Liver (tissue), 9 donors: ENCODE results near the gene ANKRD31. TPM values are rescaled to one million over a fixed set of nuclear protein-coding genes. Genes with fewer than 3 reads are reported as not detected.

Source experiments
- DNase-seq: peaks from one replicate; pipeline ENCODE4 v3.0.0-alpha.2; 2017; ENCODE audit warnings: low spot score
- H3K27ac ChIP-seq, 2 donors: one replicate each; pipeline ENCODE4 v1.7.0; 2013; ENCODE audit warnings: inconsistent platforms in 2 of 2, low read length in 2 of 2, control low read depth in 1 of 2, low read depth in 1 of 2, mild to moderate bottlenecking in 1 of 2
- H3K27me3 ChIP-seq, 4 donors: one replicate each; pipeline versions ENCODE4 v1.6.1 to v1.7.0; 2013; ENCODE audit warnings: low read length in 3 of 4, inconsistent platforms in 1 of 4, mild to moderate bottlenecking in 1 of 4, moderate library complexity in 1 of 4; ENCODE audit not compliant: control insufficient read depth in 4 of 4, insufficient read depth in 4 of 4
- H3K36me3 ChIP-seq, 4 donors: one replicate each; pipeline versions ENCODE4 v1.6.1 to v1.7.0; 2013; ENCODE audit warnings: low read length in 3 of 4, mild to moderate bottlenecking in 3 of 4, low read depth in 1 of 4, moderate library complexity in 1 of 4; ENCODE audit not compliant: control insufficient read depth in 4 of 4, insufficient read depth in 3 of 4
- H3K4me1 ChIP-seq, 4 donors: one replicate each; pipeline versions ENCODE4 v1.6.1 to v1.7.0; 2013; ENCODE audit warnings: low read length in 3 of 4, mild to moderate bottlenecking in 3 of 4, moderate library complexity in 1 of 4; ENCODE audit not compliant: control insufficient read depth in 4 of 4, insufficient read depth in 4 of 4
- H3K4me3 ChIP-seq, 3 donors: one replicate each; pipeline versions ENCODE4 v1.6.1 to v1.7.0; 2013; ENCODE audit warnings: low read length in 3 of 3, control low read depth in 1 of 3, low read depth in 1 of 3, mild to moderate bottlenecking in 1 of 3
- H3K9ac ChIP-seq, 2 donors: one replicate each; pipeline ENCODE4 v1.7.0; 2013; ENCODE audit warnings: low read length in 2 of 2, mild to moderate bottlenecking in 2 of 2, moderate library complexity in 2 of 2, control low read depth in 1 of 2, low read depth in 1 of 2
- H3K9me3 ChIP-seq, 4 donors: one replicate each; pipeline versions ENCODE4 v1.6.1 to v1.7.0; 2013; ENCODE audit warnings: low read length in 3 of 4; ENCODE audit not compliant: control insufficient read depth in 4 of 4
- EGR1 ChIP-seq, 2 donors: IDR thresholded peaks; 2 replicates each; pipeline ENCODE4 v1.6.1; 2016 to 2018; ENCODE audit warnings: antibody characterized with exemption in 2 of 2, low read depth in 2 of 2
- FOXA1 ChIP-seq: IDR thresholded peaks from 2 replicates; pipeline ENCODE4 v1.6.1; 2016; ENCODE audit warnings: antibody characterized with exemption
- FOXA2 ChIP-seq: IDR thresholded peaks from 2 replicates; pipeline ENCODE4 v1.6.1; 2016; ENCODE audit warnings: antibody characterized with exemption
- GABPA ChIP-seq, 2 donors: IDR thresholded peaks in 1 of 2; conservative IDR thresholded peaks in 1 of 2; 2 replicates each; pipeline ENCODE4 v1.6.1; 2016; ENCODE audit warnings: antibody characterized with exemption in 2 of 2, mild to moderate bottlenecking in 1 of 2, moderate library complexity in 1 of 2
- HNF4A ChIP-seq, 2 donors: conservative IDR thresholded peaks; 2 replicates each; pipeline ENCODE4 v1.6.1; 2016; ENCODE audit warnings: antibody characterized with exemption in 2 of 2, mild to moderate bottlenecking in 2 of 2
- HNF4G ChIP-seq: IDR thresholded peaks from 2 replicates; pipeline ENCODE4 v1.6.1; 2016; ENCODE audit warnings: antibody characterized with exemption
- JUND ChIP-seq, 2 donors: IDR thresholded peaks; 2 replicates each; pipeline ENCODE4 v1.6.1; 2016; ENCODE audit warnings: antibody characterized with exemption in 2 of 2
- NR2F2 ChIP-seq: IDR thresholded peaks from 2 replicates; pipeline ENCODE4 v1.6.1; 2016; ENCODE audit warnings: antibody characterized with exemption
- RAD21 ChIP-seq, 2 donors: IDR thresholded peaks; 2 replicates each; pipeline ENCODE4 v1.6.1; 2016; ENCODE audit warnings: antibody characterized with exemption in 2 of 2, mild to moderate bottlenecking in 2 of 2
- RXRA ChIP-seq, 2 donors: IDR thresholded peaks; 2 replicates each; pipeline ENCODE4 v1.6.1; 2017 to 2018; ENCODE audit warnings: antibody characterized with exemption in 2 of 2, mild to moderate bottlenecking in 1 of 2
- SP1 ChIP-seq: IDR thresholded peaks from 2 replicates; pipeline ENCODE4 v1.6.1; 2018; ENCODE audit warnings: antibody characterized with exemption, mild to moderate bottlenecking
- TAF1 ChIP-seq: conservative IDR thresholded peaks from 2 replicates; pipeline ENCODE4 v1.6.1; 2016; ENCODE audit warnings: antibody characterized with exemption, mild to moderate bottlenecking
- YY1 ChIP-seq: IDR thresholded peaks from 2 replicates; pipeline ENCODE4 v1.6.1; 2016; ENCODE audit warnings: antibody characterized with exemption, mild to moderate bottlenecking
- WGBS: extraction: QIAGEN DNeasy Blood & Tissue Kit; methylation state at CpG from one replicate; pipeline ENCODE4 v1.1.7; 2013; 5-methylcytosine and 5-hydroxymethylcytosine counted together
- polyA plus RNA-seq, 2 donors: library from polyadenylated mRNA; stranded (reverse) in 1 of 2; unstranded in 1 of 2; fragments of 200-250 nt in 1 of 2; fragments of >200 nt in 1 of 2; fragmentation: Nextera tagmentation in 1 of 2; extraction: Ambion mirVana in 1 of 2; gene quantifications; one replicate each; pipeline versions ENCODE4 v1.2.1 to v1.2.3, GENCODE V29; 2013 to 2015
- total RNA-seq, 2 donors: library from RNA; depleted of rRNA; stranded (reverse); fragments of >200 nt; gene quantifications; one replicate each; pipeline ENCODE4 v1.2.3, GENCODE V29; 2014
- TF ChIP-seq, protein P1 (sequence below): IDR thresholded peaks from 2 replicates; pipeline ENCODE4 v1.6.1; 2016; ENCODE audit warnings: antibody characterized with exemption
- TF ChIP-seq, protein P2 (sequence below): fragments of 150-350 bp; IDR thresholded peaks from 2 replicates; pipeline ENCODE4 v1.5.1; 2017; ENCODE audit warnings: improper control_type of control experiment, low read depth, low read length; ENCODE audit not compliant: missing input control
- TF ChIP-seq, protein P3 (sequence below): IDR thresholded peaks from 2 replicates; pipeline ENCODE4 v1.6.1; 2016; ENCODE audit warnings: antibody characterized with exemption
- TF ChIP-seq, protein P4 (sequence below): IDR thresholded peaks from 2 replicates; pipeline ENCODE4 v1.6.1; 2016; ENCODE audit warnings: antibody characterized with exemption, mild to moderate bottlenecking
- TF ChIP-seq, protein P5 (sequence below): IDR thresholded peaks from 2 replicates; pipeline ENCODE4 v1.6.1; 2016; ENCODE audit warnings: antibody characterized with exemption
- donor health status: healthy.
- donor health status: healthy.
- donor health status: healthy.
- donor health status: healthy.
- donor health status: healthy.

ANKRD31 gene
- total and polyA plus RNA-seq, 4 donors: 0.03 to 0.08 (median 0.04) TPM

DNA sequence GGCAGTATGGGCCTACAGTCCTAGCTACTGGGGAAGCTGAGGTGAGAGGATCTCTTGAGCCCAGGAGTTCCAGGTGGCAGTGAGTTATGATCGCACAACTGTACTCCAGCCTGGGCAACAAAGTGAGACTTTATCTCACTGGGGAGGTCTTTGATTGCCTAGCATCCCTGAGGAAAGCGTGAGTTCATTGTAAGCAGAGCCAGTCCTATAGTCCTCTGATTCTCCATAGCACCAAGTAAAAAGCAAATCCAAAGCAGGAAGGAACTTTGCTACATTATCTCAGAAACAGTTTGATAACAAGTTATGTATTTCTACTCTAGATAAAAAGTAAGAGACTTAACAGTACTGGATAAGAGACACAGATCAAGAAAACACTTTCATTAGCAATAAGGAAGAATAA, 37.6 kb downstream of the ANKRD31 start:
- no peak overlapping the region for H3K9ac ChIP-seq
- no peaks in the 10 kb centered on the region for H3K4me1 ChIP-seq
- H3K4me3 ChIP-seq: no peak overlapping the region
- 90% methylated on average over 2 of the region's 2 CpGs for WGBS
- H3K36me3 ChIP-seq: no peaks in the 10 kb centered on the region
- no peaks in the 10 kb centered on the region for H3K9me3 ChIP-seq
- H3K27me3 ChIP-seq: no peaks in the 10 kb centered on the region
- no peak overlapping the region for H3K27ac ChIP-seq
- no peak for DNase-seq
- TF ChIP-seq, protein P1, sequence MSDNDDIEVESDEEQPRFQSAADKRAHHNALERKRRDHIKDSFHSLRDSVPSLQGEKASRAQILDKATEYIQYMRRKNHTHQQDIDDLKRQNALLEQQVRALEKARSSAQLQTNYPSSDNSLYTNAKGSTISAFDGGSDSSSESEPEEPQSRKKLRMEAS: no peak
- no peak for TF ChIP-seq NR2F2
- TF ChIP-seq, protein P2, sequence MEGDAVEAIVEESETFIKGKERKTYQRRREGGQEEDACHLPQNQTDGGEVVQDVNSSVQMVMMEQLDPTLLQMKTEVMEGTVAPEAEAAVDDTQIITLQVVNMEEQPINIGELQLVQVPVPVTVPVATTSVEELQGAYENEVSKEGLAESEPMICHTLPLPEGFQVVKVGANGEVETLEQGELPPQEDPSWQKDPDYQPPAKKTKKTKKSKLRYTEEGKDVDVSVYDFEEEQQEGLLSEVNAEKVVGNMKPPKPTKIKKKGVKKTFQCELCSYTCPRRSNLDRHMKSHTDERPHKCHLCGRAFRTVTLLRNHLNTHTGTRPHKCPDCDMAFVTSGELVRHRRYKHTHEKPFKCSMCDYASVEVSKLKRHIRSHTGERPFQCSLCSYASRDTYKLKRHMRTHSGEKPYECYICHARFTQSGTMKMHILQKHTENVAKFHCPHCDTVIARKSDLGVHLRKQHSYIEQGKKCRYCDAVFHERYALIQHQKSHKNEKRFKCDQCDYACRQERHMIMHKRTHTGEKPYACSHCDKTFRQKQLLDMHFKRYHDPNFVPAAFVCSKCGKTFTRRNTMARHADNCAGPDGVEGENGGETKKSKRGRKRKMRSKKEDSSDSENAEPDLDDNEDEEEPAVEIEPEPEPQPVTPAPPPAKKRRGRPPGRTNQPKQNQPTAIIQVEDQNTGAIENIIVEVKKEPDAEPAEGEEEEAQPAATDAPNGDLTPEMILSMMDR: no peak
- TF ChIP-seq YY1: no peak
- TF ChIP-seq EGR1 (IDR thresholded peaks at IDR 0.05; ENCODE audit: low read depth in 2 of 2): no peak
- TF ChIP-seq, protein P3, sequence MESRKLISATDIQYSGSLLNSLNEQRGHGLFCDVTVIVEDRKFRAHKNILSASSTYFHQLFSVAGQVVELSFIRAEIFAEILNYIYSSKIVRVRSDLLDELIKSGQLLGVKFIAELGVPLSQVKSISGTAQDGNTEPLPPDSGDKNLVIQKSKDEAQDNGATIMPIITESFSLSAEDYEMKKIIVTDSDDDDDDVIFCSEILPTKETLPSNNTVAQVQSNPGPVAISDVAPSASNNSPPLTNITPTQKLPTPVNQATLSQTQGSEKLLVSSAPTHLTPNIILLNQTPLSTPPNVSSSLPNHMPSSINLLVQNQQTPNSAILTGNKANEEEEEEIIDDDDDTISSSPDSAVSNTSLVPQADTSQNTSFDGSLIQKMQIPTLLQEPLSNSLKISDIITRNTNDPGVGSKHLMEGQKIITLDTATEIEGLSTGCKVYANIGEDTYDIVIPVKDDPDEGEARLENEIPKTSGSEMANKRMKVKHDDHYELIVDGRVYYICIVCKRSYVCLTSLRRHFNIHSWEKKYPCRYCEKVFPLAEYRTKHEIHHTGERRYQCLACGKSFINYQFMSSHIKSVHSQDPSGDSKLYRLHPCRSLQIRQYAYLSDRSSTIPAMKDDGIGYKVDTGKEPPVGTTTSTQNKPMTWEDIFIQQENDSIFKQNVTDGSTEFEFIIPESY: no peak
- TF ChIP-seq RXRA (IDR thresholded peaks at IDR 0.05): no peak
- no peak for TF ChIP-seq FOXA2

DNA sequence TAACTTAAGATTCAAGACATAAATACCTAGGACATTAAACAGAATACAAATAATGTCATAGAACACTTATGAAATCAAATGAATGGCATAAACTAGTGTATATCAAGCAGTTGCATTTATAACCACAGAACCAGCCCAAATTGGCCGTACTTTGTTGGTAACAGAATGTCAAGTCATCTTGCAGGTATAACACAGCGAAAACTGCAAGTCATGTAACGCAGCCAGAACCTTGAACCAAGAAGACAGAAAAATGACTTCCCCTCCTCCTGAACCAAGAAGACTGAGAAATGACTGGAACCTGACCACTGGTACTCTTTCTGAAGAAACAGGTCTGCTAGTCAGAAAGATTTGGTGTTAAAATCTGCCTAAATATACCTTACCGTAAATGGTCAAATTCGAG, 38.9 kb downstream of the ANKRD31 start:
- Histone ChIP-seq H3K9ac (no peak overlapping the region), H3K9me3 (no peaks in the 10 kb centered on the region), H3K27ac (no peak overlapping the region), H3K27me3 (no peaks in the 10 kb centered on the region), H3K4me3 (no peak overlapping the region), H3K36me3 (no peaks in the 10 kb centered on the region), H3K4me1 (no peaks in the 10 kb centered on the region)
- TF ChIP-seq NR2F2: no peak
- TF ChIP-seq FOXA1: no peak
- TF ChIP-seq, protein P4, sequence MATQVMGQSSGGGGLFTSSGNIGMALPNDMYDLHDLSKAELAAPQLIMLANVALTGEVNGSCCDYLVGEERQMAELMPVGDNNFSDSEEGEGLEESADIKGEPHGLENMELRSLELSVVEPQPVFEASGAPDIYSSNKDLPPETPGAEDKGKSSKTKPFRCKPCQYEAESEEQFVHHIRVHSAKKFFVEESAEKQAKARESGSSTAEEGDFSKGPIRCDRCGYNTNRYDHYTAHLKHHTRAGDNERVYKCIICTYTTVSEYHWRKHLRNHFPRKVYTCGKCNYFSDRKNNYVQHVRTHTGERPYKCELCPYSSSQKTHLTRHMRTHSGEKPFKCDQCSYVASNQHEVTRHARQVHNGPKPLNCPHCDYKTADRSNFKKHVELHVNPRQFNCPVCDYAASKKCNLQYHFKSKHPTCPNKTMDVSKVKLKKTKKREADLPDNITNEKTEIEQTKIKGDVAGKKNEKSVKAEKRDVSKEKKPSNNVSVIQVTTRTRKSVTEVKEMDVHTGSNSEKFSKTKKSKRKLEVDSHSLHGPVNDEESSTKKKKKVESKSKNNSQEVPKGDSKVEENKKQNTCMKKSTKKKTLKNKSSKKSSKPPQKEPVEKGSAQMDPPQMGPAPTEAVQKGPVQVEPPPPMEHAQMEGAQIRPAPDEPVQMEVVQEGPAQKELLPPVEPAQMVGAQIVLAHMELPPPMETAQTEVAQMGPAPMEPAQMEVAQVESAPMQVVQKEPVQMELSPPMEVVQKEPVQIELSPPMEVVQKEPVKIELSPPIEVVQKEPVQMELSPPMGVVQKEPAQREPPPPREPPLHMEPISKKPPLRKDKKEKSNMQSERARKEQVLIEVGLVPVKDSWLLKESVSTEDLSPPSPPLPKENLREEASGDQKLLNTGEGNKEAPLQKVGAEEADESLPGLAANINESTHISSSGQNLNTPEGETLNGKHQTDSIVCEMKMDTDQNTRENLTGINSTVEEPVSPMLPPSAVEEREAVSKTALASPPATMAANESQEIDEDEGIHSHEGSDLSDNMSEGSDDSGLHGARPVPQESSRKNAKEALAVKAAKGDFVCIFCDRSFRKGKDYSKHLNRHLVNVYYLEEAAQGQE: no peak
- TF ChIP-seq SP1: no peak
- TF ChIP-seq TAF1: no peak
- no peak for TF ChIP-seq JUND (IDR thresholded peaks at IDR 0.05)
- TF ChIP-seq, protein P1: no peak
- TF ChIP-seq HNF4G: no peak
- no peak for TF ChIP-seq YY1
- TF ChIP-seq EGR1 (IDR thresholded peaks at IDR 0.05; ENCODE audit: low read depth in 2 of 2): no peak
- TF ChIP-seq, protein P2: no peak
- no peak for TF ChIP-seq HNF4A (conservative IDR thresholded peaks at IDR 0.05)
- TF ChIP-seq GABPA (IDR thresholded peaks at IDR 0.05 in 1 of 2, conservative IDR thresholded peaks at IDR 0.05 in 1 of 2): no peak
- TF ChIP-seq FOXA2: no peak
- TF ChIP-seq RAD21 (IDR thresholded peaks at IDR 0.05): no peak
- TF ChIP-seq, protein P5, sequence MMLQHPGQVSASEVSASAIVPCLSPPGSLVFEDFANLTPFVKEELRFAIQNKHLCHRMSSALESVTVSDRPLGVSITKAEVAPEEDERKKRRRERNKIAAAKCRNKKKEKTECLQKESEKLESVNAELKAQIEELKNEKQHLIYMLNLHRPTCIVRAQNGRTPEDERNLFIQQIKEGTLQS: no peak
- TF ChIP-seq, protein P3: no peak
- TF ChIP-seq RXRA (IDR thresholded peaks at IDR 0.05): no peak
- 94% methylated on average over 5 of the region's 5 CpGs for WGBS
- no peak for DNase-seq
